HG02885 (cell line): ENCODE results near the gene DIP2C.
"Not testable (repeated sequence)": the region's sequence is repeated elsewhere in the genome, so short reads cannot be mapped to it uniquely, and the experiment has no call there.

Experiments
- ATAC-seq: cut with Tn5 transposase; IDR thresholded peaks from one replicate; pipeline ENCODE4 v1.9.1; 2021; ENCODE audit warnings: mild to moderate bottlenecking; ENCODE audit not compliant: unreplicated experiment, poor library complexity

Gene DIP2C

GRCh38 chr10:646118-646524, 43.3 kb downstream of the DIP2C start:
- no peak for ATAC-seq

- ATAC-seq: no peak
These were observed 44.5 kb downstream of the DIP2C start for GRCh38 chr10:644943-645334.

- ATAC-seq: no peak
These were observed 45.2 kb downstream of the DIP2C start for GRCh38 chr10:644076-644942.

GRCh38 chr10:642186-642890, 47.1 kb downstream of the DIP2C start:
- ATAC-seq: no peak

- no peak for ATAC-seq
These were observed 48.1 kb downstream of the DIP2C start for GRCh38 chr10:641149-642010.

GRCh38 chr10:640673-641045, 48.8 kb downstream of the DIP2C start:
- no peak for ATAC-seq

GRCh38 chr10:639751-640672, 49.5 kb downstream of the DIP2C start:
- no peak for ATAC-seq

GRCh38 chr10:639001-639750, 50.3 kb downstream of the DIP2C start:
- no peak for ATAC-seq

GRCh38 chr10:637771-638195, 51.7 kb downstream of the DIP2C start:
- no peak for ATAC-seq

- no peak for ATAC-seq
These were observed 52.2 kb downstream of the DIP2C start for GRCh38 chr10:637221-637620.

GRCh38 chr10:636769-637168, 52.7 kb downstream of the DIP2C start:
- no peak for ATAC-seq

GRCh38 chr10:636016-636730, 53.3 kb downstream of the DIP2C start:
- no peak for ATAC-seq

- no peak for ATAC-seq
These were observed 54.2 kb downstream of the DIP2C start for GRCh38 chr10:635088-635861.

- no peak for ATAC-seq
These were observed 55.2 kb downstream of the DIP2C start for GRCh38 chr10:634256-634655.

GRCh38 chr10:633279-634245, 55.9 kb downstream of the DIP2C start:
- ATAC-seq: no peak

GRCh38 chr10:632807-633177, 56.7 kb downstream of the DIP2C start:
- not testable (repeated sequence) for ATAC-seq
